ENCODE data around the gene RNF180. TPM values are rescaled to one million over a fixed set of nuclear protein-coding genes. Genes with fewer than 3 reads are reported as not detected.

Gene RNF180
- total and polyA plus RNA-seq, 2 of the 8 experiments (the other 6 are each of a cell fraction or from before 2014, with no cell fraction given), result 0.39 to 2.3 TPM

DNA sequence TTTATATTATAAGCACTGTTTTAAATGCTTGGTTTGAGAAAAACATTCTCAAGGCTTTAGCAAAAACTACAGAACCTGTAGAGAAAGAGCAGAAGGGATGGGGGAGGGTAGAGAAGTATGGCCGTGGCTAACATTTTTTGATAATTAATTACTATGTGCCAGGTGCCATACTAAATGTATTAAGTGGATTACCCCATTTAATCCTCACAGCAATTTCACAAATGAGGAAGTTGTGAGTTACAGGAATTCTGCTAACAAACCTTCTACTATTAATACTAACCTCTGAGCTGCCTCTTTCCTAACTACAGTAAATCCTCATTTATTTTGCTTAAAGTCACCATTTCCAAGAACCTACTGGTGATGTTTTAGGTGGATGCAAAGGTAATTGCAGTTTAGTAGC lies 157.9 kb downstream of the RNF180 start:
- no peak overlapping the region for H4K8ac ChIP-seq (ENCODE audit: extremely low read depth, insufficient read depth, low read length)
- H2BK12ac ChIP-seq (ENCODE audit: low read depth, low read length), result no peak overlapping the region
- H3K56ac ChIP-seq (replicated peaks; ENCODE audit: insufficient read length, low read depth, low read length), result no peak overlapping the region
- 0 out of 4 replicates have a peak, but pooled peaks cover 0 to 2% of the 10 kb centered on the region in 2 experiments for H3K9me3 ChIP-seq (ENCODE audit: insufficient read depth in 2 of 2, low read depth in 1 of 2, low read length in 1 of 2)
- POLR2A ChIA-PET (ENCODE audit: partially characterized antibody), result no interaction called here
- DNase-seq (ENCODE audit: low read depth in 1 of 2, low spot score in 2 of 2) (no peak), FAIRE-seq (no peak)
- WGBS, 2 experiments (ENCODE audit: extremely low coverage in 1 of 2, insufficient coverage in 1 of 2, insufficient read length in 1 of 2, insufficient replicate concordance in 2 of 2, low coverage in 1 of 2, low lambda C conversion rate in 2 of 2, missing lambda C conversion rate in 1 of 2), result 92% methylated on average over 1 of the region's 1 CpG; no CpG with 5 or more reads in 1 of the 2 experiments
- no peak overlapping the region for H3K18ac ChIP-seq (ENCODE audit: extremely low read depth, low read length)
- H3K4me1 ChIP-seq (replicated peaks in 1 of 4; ENCODE audit: control insufficient read depth in 3 of 4, insufficient read depth in 4 of 4, low read length in 3 of 4), result no peaks in the 10 kb centered on the region
- CTCF ChIA-PET (ENCODE audit: partially characterized antibody), result interaction anchor here (0.6 kb wide), 1 partner anchor 641 kb away, joined by 3 read pairs; no protein-coding TSS in a partner anchor
- no peak overlapping the region for H2AFZ ChIP-seq (ENCODE audit: low read length)
- no peak overlapping the region for H3K4ac ChIP-seq (replicated peaks; ENCODE audit: insufficient read length, low read depth, low read length)
- H3K23ac ChIP-seq (ENCODE audit: insufficient read length), result no peak overlapping the region
- H4K91ac ChIP-seq (replicated peaks; ENCODE audit: insufficient read length, low read length), result no peak overlapping the region
- no peak overlapping the region for H3K27ac ChIP-seq (ENCODE audit: low read depth, low read length)
- H2BK20ac ChIP-seq (ENCODE audit: low read length), result no peak overlapping the region
- no peak overlapping the region for H2AK5ac ChIP-seq (ENCODE audit: low read depth, low read length)
- H4K5ac ChIP-seq (ENCODE audit: insufficient read length, low read depth, low read length), result no peak overlapping the region
- no peak overlapping the region for H3K4me2 ChIP-seq (ENCODE audit: insufficient read depth in 1 of 2, low read depth in 2 of 2, low read length in 2 of 2)
- H3K27me3 ChIP-seq (replicated peaks in 1 of 4; ENCODE audit: control insufficient read depth in 3 of 4, extremely low read depth in 1 of 4, insufficient read depth in 3 of 4, low read length in 3 of 4), result no peaks in the 10 kb centered on the region
- no peaks in the 10 kb centered on the region for H4K20me1 ChIP-seq (replicated peaks in 1 of 2; ENCODE audit: control insufficient read depth in 1 of 2, insufficient read depth in 2 of 2, low read length in 2 of 2)
- no peak overlapping the region for H3K9ac ChIP-seq (replicated peaks in 1 of 4; ENCODE audit: extremely low read depth in 1 of 4, low read depth in 3 of 4, low read length in 3 of 4)
- no peak overlapping the region for H3K4me3 ChIP-seq (ENCODE audit: extremely low read depth in 1 of 4, insufficient read depth in 2 of 4, low read depth in 3 of 4, low read length in 4 of 4)
- H3K23me2 ChIP-seq (ENCODE audit: low read depth, low read length), result no peaks in the 10 kb centered on the region
- no peak overlapping the region for H2BK15ac ChIP-seq (ENCODE audit: low read length)
- no peak overlapping the region for H2BK5ac ChIP-seq (ENCODE audit: low read depth, low read length)
- H3K14ac ChIP-seq (ENCODE audit: insufficient read length), result no peak overlapping the region
- no peak overlapping the region for H2BK120ac ChIP-seq (replicated peaks; ENCODE audit: low read depth, low read length)
- no peaks in the 10 kb centered on the region for H3K79me2 ChIP-seq (ENCODE audit: control insufficient read depth in 1 of 2, insufficient read depth in 2 of 2, low read length in 2 of 2)
- H3K36me3 ChIP-seq (ENCODE audit: control insufficient read depth in 2 of 4, insufficient read depth in 4 of 4, low read length in 3 of 4), result no peaks in the 10 kb centered on the region
- no peaks in the 10 kb centered on the region for H3K79me1 ChIP-seq (ENCODE audit: low read depth, low read length)
- TF ChIP-seq POU5F1 (IDR thresholded peaks at IDR 0.05; ENCODE audit: low read depth, low read length) (no peak), CBX5 (IDR thresholded peaks at IDR 0.05; ENCODE audit: low read depth, low read length) (no peak), RAD21 (IDR thresholded peaks at IDR 0.05 in 1 of 2, conservative IDR thresholded peaks at IDR 0.05 in 1 of 2; ENCODE audit: low read depth in 2 of 2, low read length in 2 of 2) (no peak), BACH1 (IDR thresholded peaks at IDR 0.05; ENCODE audit: low read length) (no peak), ZNF274 (IDR thresholded peaks at IDR 0.05; ENCODE audit: borderline replicate concordance, extremely low read depth, low read length) (no peak), POLR2AphosphoS5 (IDR thresholded peaks at IDR 0.05; ENCODE audit: low read depth, low read length) (no peak), SP2 (IDR thresholded peaks at IDR 0.05; ENCODE audit: low read length) (no peak), GTF2F1 (IDR thresholded peaks at IDR 0.05; ENCODE audit: borderline replicate concordance, low read depth, low read length) (no peak), RBBP5 (IDR thresholded peaks at IDR 0.05; ENCODE audit: borderline replicate concordance, low read depth, low read length) (no peak), HDAC2 (IDR thresholded peaks at IDR 0.05; ENCODE audit: borderline replicate concordance in 1 of 2, low read depth in 2 of 2, low read length in 2 of 2) (no peak), KDM1A (IDR thresholded peaks at IDR 0.05; ENCODE audit: borderline replicate concordance, low read length) (no peak), NRF1 (IDR thresholded peaks at IDR 0.05; ENCODE audit: low read depth, low read length) (no peak), TCF12 (IDR thresholded peaks at IDR 0.05; ENCODE audit: low read depth, low read length) (no peak), CHD2 (IDR thresholded peaks at IDR 0.05; ENCODE audit: low read length) (no peak)
- TF ChIP-seq, protein P1, sequence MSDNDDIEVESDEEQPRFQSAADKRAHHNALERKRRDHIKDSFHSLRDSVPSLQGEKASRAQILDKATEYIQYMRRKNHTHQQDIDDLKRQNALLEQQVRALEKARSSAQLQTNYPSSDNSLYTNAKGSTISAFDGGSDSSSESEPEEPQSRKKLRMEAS (IDR thresholded peaks at IDR 0.05), result no peak
